Fibroblast of skin of left quadriceps (primary cell): ENCODE results near the gene NETO1.

Source experiments
- DNase-seq, 2 experiments: peaks; one replicate each; pipeline ENCODE4 v3.0.0-alpha.2; 2013; ENCODE audit warnings: low read depth in 2 of 2

NETO1 gene

DNA sequence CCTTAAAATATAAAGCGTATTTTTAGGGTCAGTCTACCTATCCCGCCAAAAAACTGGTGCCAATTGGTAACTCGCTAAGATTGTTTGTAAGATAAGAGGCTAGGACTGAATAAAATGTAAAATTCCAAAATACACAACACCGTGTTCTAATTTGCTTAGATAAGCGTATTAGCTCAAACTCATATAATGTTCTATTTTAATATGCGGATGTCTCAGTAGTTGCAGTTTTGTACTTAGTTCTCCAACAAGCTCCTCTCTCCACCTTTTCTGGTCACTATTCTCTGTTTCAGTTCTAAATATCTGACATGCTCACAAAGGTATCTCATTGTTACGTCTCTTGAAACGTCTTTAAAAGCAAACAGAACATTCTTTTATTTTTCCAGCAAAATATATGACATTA is 24.0 kb downstream of the NETO1 start:
- no peak for DNase-seq

DNA sequence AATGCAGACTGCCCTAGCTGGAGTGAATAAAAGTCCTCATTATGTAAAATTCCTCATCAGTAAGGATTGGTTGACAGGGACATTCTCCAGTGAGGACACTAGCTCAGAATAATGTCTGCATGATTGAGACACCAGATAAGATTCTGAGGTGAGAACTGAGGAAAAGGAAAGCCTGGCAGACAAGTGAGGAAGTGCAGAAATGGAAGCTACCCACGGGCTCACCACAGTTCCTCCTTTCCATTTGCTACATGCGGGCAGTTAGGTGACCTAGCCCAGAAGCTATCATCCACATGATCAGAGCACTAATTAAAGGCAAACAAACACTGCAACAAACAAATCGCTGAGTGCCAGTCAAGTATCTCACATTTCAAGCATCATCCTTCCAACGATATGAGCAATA is 27.7 kb downstream of the NETO1 start:
- no peak for DNase-seq

DNA sequence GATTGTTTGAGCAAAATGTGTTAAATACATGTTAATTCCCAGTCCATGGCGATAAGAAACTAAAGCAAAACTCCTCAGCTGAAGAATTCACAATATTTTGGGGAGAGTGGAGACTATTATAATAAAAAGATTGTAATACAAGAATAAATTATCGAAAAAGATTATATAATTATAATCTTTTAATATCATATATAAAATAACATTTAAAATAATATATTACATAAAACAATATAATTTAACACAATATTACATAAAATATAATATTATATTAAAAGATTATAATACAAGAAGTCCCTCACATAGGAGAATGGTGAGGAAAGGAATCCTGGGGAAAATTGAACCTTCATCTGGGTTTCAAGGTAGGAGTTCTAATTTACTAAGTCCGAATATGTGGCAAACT is 33.1 kb downstream of the NETO1 start:
- DNase-seq: no peak

DNA sequence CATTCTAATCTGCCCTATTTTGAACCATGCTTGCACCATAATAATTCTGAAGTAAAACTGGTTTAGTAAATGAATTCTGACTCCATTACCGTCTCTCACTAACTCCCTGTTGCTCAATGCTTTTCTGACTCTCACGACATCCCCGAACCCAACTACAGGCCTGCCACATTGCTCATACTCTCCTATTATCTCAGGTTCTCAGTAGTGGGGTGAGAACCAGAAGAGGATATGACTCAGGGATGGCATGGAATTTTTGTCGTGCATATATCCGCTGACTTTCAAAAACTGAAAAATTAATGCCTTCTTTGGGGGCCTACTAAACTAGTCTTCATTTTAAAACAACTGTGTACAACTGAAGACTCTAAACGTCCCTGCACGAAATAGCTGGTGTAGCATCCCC is 34.3 kb downstream of the NETO1 start:
- DNase-seq: no peak

DNA sequence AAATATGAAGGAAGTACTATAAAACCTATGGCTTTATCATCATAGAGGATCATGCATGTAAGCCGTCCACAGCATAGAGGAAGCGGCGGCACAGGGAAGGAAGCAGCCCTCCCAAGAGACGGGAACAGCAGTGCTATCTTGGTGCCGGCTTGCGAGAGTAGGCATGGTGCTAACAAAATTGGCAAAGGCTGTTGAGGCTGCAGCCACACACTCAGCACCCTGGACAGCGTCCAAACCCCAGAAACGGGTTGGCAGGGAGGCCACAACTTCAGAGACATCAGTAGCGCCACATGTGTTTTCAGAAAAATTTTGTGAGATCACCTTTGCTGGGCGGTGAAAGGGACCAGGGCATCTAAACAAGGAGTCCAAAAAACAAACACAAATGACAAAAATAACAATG is 37.7 kb downstream of the NETO1 start:
- DNase-seq: no peak

DNA sequence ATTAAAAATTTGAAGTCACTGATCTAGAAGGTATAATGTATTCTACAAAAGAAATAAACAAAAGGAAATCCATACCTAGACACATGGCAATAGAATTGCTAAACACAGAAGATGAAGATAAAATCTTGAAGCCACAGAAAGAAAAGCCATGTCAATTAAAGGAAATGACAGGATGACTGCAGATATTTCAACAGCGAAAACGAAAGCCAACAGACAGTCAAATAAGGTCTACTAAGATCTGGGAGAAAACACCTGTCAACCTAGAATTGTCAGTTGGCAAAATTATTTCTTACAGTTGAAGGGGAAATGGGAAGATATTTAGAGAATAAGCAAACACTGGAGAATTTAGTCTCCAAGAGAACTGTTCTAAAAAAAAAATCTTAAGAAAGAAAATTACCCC is 39.2 kb downstream of the NETO1 start:
- DNase-seq: no peak

DNA sequence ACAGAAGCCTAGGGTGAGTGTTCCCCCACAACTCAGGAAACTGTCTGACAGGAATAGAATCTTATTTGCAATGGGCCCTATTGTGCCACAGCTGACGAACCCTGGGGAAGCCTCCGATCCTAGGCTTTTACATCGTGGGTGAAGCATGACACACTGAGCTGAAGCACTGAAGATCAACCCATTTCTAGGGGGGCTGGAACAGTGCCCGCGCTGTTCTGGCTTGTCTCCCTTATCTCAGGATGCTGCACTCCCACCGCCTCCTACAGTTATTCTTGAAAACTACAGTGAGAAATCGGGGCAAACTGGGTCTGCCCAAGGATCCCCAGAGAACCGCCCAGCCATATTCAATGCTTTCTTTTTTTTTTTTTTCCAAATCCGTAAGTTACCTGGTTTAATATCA is 41.1 kb downstream of the NETO1 start:
- no peak for DNase-seq

DNA sequence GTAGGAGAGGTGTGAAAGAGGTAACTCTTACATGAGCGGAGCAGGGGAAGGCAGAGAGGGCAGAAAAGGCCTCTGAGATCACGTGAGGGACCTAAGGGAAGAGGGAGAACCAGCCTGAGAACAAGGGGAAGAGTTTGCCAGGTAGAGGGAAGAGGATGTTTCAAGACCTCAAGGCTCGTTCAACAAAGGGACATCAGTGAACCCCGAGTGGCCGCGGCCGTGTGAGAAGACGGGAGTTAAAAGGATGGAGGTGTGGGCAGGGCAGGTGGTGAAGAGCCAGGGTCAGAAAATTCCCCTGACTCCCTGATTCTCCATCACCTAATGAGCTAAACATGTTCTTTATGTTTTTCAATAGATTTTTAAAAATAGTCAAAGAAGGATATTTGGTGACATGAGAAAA is 44.4 kb downstream of the NETO1 start:
- DNase-seq: no peak

DNA sequence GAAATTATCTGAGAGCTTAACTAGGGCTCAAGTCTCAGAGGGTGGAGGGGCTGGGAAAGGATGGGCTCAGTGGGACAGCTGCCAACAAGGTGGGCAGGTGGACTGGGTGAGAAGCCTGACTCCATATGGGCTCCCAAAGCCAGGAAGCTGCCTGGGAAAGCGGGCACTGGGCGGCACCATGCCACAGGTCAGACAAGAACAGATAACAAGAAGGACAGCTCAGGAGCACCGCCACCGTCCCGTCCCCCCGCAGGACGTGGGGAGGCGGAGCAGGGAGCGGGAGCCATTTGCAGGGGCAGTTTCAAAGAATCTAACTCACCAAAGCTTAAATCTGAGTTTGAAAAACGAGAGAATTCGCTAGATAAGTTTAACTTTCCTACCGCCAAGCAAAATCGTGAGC is 45.6 kb downstream of the NETO1 start:
- DNase-seq: no peak

DNA sequence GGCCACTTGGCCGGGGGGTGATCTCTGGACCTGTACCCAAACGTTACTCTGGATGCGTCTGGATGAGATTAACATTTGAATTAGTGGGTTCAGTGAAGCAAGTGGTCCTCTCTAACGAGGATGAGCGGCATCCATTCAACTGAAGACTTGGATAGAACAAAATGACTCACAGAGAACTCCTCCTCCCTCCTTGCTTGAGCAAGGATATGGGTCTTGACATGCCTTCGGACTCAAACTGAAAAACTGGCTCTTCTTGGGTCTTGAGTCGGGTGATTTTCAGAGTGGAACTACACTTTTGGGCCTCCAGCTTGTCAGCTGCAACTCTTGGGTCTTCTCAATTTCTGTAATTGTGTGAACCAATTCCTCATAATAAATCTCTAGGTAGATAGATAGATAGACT is 47.2 kb downstream of the NETO1 start:
- DNase-seq: no peak

DNA sequence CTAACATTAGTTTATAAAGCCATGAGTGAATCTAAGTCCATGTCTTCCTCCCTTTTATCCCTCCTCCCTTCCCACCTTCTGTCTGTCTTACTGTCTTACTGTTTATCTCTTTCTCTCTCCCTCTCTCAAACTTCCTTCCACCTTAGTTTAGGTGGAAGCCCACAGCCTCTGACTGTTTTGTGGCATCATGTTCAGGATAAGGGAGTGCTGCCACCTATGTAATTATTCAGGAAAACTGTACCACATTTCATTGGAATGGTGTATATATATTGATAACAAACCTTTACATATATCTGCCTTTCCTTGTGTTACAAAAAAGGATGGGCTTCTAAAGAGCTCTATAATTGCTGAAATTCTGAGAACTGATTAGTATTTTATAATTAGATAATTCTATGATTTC is 48.7 kb downstream of the NETO1 start:
- DNase-seq: no peak

DNA sequence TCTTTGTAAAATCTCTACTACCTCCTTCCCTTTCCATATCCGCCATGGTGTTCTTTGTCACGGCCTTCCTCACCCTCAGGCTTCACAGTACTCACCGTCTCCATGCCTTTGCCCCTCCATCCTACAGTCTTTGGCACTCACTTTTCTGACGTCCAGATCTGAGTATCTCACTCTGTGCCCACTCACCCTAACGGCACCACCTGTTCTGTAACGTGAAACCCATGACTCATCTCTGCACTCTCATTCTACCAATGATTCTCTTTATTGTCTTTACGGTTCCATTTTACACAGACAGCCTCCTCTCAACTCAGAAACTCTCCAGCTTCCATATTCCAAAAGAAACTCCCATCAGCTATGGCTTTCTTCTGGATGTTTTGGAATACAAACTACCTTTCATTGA is 56.7 kb downstream of the NETO1 start:
- DNase-seq: no peak

DNA sequence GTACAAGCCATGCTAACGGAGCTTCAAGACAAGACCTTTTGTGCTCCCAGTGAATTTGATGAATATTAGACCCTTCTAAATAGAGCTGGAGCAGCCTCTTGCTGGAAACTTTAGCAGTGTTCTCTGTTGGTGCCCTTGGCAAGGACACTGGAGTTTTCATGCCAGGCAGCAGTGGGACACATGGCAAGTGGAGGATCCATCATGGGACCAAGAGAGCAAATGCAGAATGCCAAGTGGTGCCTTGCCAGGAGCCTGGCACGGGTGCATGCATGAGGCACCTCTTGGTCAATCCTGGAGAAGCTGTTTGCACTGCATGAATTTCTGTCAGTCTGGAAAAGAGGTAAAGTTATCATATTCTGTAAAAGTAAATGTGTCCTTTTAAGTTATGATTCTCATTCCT is 59.1 kb downstream of the NETO1 start:
- DNase-seq: no peak

DNA sequence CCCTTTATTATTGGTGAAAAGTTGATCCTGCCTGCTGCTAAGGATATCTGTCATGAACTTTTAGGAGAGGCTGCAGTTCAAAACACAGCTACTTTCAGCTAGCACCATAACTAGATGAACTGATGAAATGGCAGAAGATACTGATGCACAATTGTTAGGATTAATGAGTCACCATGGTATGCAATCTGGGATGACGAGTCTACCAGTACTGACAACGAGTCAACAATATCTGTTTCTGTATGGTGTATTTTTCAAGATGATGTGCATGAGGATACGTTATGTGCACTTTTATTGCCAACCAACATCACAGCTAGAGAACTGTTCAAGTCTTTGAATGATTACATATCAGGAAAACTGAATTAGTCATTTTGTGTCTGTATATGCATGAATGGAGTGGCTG is 68.7 kb downstream of the NETO1 start:
- no peak for DNase-seq

DNA sequence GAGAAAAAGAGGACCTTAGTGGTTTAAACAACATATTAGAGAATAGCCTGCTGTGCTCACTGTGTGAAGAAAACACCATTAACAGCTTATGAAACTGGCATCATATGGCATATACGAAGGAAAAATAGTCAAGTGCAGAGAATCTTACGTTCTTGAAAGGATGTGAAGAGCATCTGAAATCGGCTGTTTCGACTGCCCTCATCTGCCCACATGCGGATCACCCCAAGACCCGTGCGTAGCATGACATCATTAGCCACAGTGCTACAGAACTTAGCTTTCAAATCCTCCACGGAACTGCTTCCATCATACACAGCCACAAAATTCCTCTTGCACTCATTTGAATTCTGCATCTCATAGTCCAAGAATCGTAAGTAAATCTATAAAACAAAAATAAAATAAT is 84.3 kb downstream of the NETO1 start:
- DNase-seq: no peak

DNA sequence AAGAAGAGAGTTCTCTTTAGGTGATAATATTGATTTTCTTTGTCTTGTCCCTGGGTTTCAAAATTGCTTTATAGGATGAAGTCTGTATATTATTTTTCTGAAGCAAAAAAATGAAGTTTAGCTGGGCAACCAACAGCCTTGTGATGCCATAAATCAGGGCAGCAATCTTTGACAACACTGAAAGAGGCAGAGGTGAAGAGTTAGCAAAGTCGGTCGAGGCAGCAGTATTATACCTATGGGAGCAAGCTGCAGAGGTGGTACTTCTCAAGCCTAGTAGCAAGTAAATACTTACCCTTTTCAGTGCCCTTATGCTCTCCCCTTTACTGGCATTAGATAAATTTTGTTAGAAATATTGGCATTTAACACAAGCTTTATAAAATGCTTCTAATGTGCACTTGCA is 92.9 kb downstream of the NETO1 start:
- DNase-seq: no peak

DNA sequence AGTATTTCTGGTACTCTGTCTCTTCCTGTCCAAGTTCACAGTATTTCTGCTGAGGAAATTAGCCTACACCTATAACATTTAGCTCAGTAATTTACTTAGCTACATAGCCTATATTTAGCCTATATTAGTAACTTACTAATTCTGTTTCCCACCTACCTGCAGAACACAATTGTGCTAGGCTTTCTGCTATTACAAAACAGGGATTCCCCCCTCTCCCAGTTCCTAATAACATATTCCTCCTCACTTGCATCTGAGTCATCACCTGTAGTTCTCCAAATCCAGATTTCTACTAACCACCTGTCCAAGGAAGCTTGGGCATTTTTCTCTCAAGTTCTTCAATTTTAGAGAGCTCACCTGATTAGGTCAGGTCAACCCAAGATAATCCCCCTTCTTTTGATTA is 94.9 kb downstream of the NETO1 start:
- no peak for DNase-seq

DNA sequence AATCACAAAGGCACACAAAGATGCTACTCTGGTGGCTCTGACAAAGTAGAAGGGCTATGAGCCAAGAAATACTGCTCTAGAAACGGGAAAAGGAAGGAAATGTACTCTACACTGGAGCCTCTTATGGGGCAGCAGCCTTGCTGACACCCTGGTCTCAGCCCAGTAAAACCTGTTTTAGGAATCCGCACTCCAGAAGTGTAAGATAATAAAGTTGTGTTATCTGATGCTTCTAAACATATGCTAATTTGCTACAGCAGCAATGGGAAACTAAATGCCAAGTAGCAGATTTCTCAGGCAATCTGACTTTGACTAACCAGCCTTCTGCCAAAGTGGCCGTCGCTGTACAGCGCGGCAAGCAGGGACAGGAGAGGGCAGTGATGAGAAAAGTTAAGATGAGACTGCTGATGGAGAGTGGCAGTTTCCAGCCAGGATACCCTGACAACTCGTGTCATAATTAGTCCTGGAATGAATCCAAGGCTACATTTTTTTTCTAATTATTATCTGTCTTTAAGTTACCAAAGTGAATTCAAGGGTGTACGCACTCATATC is 99.0 kb downstream of the NETO1 start:
- DNase-seq: no peak

DNA sequence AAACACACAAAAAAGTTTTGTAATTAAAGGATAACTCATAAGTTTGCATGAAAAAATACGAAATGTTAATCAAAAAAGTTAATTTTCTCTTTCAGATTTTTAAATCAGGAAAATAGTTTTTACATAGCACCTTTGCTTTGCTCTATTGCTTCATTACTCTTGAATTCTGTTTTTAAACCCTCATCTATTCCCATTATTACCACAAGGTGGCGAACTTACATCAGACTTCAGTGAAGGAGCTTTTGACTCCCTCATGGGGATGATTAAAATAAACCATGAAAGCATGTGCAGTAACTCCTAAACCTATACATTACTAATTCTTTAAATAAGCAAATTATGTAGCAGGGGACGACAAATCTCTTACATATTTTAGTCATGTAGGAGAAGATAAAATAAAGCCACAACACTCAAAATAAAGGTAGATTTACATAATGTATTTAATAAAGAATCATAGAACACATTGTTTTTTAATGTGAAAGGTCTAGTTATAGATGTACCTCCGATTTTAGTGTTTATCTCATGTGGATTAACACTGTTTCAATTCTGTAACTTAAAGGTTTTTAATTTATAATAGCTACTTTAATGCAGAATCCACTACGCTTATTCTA is 105.2 kb downstream of the NETO1 start:
- peak; percentile 48 to 62 for DNase-seq

DNA sequence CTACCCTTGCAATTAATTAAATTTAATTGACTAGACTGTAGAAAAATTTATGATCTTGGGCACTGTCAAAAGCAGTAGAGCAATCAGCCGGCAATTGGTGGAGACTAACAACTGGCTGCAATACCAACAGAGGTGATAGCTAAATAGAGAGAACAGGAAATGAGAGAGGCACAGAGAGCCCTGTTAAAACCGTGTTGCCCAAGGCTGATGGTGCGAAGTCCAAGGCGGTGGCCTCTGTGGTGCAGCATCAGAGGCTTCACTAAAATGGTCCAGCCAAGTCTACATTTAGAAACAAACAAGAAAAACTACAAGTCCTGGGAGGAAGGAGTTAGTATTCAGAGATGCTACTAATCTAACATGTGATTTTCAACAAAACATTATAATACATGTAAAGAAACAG is 115.6 kb downstream of the NETO1 start:
- DNase-seq: no peak

DNA sequence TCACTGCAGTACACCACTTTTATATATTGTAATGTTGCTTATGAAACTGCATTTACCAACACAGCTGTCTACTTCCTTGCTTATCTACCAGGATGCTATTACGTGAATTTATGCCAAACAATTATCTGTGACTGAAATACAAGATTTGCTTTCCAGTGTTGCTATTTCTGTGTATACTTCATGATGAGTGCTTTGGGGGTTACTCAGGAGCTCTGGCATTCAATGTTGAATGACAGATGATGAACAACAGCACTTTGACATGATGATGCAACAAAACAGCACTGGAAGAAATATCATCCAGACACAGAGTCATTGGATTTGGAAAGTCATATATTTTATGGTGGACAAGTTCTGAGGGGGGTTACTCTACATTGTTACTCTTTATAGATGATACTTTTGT is 125.8 kb downstream of the NETO1 start:
- DNase-seq: no peak

DNA sequence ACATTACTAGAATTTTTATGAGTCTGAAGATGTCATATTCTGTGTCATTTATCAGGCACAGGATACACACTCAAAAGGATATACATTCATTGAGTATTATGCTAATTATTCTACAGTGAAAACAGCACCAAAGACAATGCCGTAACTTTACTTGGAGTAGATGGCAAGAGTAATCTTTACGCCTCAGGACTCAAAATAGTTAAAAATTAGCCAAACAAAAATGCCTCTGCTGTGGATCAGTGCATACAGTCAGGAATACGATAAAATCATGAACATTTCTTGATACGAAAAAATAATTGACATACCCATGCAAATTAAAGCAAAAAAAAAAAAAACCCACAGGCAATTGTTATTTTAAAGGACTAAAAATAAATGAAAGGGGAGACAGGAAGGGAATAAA is 129.7 kb downstream of the NETO1 start:
- no peak for DNase-seq

DNA sequence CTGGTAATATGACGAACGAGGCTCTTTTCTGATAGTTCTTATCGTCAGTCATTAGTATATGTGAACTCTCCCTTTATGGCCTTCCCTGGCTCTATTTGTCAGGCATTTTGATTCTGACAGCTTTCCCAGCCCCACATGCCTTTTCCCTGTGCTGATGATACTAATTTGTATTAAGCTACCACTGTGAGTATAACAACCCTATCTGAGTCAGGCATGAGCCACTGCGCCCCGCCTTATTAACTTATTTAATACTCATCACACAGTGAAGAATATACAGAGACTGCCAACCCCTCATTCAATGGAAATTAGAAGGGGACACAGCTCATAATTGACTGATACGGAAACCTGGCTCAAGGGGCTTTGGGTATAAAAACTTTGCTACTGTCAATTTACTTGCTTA is 140.0 kb downstream of the NETO1 start:
- no peak for DNase-seq

DNA sequence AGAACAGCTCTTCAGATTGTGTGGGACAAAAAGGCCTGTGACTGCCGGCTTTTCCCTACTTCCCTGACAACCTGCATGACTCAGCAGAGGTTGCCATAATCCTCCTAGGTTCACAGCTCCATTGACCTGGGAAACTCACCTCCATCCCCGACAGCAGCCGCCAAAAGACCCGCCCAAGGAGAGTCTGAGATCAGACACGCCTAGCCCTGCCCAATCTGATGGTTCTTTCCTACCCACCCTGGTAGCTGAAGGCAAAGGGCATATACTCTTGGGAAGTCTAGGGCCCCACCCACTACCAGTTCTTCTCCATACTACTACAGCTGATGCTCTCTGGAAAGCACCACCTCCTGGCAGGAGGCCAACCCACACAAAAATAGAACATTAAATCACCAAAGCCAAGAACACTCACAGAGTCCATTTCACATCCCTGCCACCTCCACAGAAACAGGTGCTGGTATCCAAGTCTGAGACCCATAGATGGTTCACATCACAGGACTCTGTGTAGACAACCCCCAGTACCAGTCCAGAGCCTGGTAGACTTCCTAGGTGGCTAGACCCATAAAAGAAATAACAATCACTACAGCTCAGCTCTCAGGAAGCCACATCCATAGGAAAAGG is 140.6 kb downstream of the NETO1 start:
- DNase-seq: no peak
